GM18907 (cell line): ENCODE measurements around the gene PASK.

Source experiments
- ATAC-seq: cut with Tn5 transposase; IDR thresholded peaks from one replicate; pipeline ENCODE4 v1.9.1; 2021; ENCODE audit warnings: mild to moderate bottlenecking, moderate library complexity; ENCODE audit not compliant: unreplicated experiment

The PASK gene

DNA sequence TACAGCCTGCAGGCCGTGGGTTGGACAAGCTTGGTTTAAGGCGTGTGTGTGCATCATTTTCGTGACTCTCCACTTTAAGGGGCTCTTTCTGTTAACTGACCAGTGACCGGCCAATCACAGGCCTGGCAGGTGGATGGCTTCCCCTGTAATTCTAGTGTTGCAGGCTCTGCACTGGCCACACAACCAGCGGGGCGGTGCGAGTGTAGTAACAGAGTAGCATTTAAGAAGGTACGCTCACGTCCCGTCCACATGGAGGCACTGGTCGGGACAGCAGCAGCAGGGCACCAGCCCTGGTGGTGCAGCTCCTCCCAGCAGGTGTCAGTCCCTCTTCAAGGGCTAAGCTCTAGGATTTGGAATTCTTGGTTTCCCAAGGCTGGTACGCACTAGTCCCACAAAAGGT lies 31.2 kb upstream of the PASK start:
- ATAC-seq, result no peak

DNA sequence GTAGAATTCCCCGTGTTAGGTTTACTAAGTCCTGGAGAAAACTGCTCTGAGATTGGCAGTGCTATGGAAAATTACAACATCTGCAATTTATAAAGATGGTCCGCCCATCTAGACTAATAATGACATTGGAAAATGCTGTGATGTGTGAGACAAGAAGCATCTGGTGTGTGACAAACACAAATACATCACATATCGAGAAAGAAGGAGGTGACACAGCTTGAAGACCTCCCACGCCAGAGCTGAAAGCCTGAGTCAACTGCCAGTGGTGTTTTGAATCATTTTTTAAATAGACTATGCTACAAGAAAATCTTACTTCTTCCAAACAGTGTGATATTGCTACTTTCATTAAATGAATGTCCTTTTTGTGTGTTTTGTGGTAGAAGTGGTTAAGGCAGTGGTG lies 30.6 kb upstream of the PASK start:
- no peak for ATAC-seq

DNA sequence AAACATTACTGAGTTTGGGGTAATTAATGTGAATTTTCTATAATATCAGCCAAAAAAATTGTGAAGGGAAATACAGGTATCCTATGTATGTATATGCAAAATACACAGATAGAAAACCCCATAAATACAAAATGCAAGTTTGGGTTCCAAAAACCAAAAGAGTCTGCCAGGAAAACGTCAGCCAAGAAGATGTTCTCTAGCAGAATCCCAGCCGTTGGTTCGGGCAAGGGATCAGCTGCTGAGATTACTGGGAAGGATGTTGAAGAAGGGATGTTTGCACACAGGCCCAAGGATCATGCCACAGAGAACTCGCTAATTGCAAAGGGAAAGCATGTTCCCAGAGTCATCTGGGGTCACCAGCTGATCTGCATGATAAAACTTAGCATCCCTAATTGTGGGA lies 29.7 kb upstream of the PASK start:
- ATAC-seq, result no peak

DNA sequence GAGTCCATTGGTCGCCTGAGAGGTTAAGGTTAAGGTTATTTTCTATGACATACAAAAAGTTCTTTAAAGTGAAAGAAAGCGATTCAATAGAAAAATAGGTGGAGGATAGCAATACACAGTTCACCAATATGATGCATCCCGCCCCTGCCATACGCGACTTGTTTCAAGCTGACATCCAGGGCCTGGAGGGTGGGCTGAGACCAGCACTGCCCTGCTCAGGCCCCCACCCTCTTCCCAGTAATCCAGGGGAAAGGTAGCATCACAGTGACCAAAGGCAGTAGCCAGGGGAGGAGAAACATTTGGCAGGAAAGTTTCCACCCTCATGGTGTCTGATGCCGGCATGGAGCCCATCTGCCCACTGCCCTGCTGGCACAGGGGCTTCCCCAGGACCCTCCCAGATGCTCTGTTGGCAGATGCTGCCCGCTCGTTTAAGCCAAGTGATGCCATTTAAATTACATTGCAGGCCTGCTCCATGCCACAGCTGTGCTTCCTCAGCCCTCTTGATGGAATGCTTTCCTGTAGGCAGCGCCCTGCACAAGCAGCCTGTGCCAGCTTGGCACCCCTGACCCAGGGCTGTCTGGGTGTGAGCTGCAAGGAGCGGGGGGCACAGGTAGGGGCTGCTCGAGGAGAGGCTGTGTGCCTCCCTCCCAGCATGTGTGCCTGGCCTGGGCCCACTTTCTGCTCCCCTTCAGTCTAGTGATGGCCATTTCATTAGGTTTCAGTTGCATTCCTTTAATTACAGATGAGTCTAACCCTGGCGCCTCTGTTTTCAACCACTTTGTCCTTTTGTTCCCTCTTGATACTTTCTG lies 28.5 kb upstream of the PASK start:
- no peak for ATAC-seq

DNA sequence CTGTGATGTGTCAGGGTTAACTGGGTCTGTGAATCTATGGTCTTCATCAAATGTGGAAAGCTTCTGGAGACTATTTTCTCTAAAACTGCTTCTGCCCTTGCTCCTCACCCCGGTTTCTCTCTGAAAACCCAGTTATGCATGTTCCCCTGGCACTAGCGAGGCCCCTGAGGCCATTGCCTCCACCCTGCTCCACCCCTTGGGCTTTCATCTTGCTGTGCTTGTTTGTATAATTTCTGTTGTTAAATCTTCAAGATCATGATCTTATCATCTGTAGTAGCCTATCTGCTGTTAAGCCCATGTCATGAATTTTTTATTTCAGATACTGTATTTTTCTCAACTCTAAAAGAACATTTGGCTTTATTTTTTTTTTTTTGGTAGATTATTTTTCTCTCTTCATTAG lies 24.3 kb upstream of the PASK start:
- no peak for ATAC-seq

DNA sequence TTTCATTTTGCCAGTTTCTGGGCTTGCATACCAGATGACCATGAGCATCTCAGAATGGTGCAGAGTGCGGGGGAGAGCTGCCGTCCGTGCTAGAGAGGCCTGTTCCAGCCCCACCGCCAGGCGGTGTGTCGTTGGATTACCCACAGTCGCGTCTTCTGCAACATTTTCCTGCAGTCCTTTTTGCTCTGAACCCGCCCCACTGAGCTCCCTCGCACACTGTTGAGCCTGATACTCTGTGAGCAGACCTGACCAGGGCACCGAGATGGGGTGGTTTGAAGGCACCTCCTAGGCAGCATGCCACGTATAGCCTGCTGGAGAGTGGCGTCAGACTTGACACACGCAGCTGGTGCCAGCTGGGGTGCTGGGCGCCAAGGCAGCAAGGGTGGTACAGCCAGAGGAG lies 19.1 kb upstream of the PASK start:
- ATAC-seq, result no peak

DNA sequence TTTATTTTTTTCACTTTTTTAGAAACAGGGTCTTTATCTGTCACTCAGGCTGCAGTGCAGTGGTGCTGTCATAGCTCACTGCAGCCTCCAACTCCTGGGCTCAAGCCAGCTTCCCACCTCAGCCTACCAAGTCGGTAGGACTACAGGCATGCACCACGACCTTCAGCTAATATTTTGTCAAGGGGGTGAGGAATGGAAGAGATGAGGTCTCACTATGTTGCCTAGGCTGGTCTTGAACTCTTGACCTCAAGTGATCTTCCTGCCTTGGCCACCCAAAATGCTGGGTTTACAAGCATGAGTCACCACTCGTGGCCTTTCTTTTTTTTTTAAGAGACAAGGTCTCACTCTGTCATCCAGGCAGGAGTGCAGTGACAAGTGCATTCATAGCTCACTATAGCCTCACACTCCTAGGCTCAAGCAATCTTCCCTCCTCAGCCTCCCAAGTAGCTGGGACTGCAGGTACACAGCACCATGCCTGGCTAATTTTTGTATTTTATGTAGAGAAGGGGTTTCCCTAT lies 14.4 kb upstream of the PASK start:
- ATAC-seq, result no peak

DNA sequence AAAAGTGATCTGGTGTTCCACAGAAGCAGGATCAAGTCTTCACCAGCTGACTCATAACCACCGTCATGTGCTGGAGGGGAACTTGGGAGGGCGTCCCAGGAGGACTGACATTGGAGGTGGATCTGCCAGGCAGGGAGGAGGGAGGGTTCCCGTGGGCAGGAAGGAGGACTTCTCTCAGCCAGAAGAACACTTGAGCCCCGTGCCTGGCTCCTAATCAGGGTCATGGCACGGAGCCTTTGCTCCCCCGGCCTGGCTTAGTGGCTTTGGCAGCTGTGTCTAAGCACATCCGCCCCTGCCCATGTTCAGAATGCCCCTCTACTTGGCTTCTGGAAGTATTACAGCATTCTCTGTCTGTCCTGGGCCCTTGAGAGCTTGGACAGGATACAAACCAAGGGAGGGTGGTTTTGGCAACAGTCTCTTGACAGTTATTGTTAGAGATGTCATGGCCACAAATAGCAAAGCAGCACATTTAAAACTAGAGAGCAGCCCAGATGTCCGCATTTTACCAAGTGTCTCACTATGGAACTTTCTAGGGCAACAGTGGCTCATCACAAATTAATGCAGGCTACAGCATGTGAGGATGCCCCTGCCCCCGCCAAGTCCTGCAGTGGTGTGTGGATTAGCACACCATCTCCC lies 12.5 kb upstream of the PASK start:
- ATAC-seq, result no peak

DNA sequence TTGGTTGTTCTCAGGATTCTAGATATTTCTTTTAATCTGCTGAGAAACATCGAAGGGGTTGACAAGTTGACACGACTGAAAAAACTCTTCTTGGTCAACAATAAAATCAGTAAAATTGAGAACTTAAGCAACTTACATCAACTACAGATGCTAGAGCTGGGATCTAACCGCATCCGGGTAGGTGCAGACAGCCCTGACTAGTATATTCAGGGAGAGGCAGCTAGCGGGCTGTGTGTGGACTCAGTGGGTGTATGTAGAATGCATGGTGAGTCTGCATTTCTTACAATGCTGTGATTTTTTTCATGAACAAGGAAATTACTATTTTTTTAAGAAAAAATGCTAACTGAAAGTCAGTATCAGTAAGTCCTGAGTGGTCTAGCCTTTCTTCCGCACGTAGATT lies 11.0 kb upstream of the PASK start:
- no peak for ATAC-seq

DNA sequence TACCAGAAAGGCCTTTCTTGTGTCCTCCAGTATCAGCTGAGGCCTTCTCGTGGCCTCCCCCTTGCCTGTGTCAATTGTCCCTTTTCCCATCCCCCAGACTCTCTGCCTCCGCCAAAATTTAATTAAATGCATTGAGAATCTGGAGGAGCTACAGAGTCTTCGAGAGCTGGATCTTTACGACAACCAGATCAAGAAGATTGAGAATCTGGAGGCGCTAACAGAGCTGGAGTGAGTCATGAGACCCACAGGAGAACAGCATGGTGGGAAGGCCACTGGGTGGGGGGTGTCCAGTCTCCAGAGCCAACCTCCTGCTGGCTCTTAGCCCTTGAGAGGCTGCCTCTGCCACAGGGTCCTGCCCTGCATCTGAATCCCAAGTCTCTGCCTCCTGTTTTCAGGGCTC lies 9.8 kb upstream of the PASK start:
- no peak for ATAC-seq

DNA sequence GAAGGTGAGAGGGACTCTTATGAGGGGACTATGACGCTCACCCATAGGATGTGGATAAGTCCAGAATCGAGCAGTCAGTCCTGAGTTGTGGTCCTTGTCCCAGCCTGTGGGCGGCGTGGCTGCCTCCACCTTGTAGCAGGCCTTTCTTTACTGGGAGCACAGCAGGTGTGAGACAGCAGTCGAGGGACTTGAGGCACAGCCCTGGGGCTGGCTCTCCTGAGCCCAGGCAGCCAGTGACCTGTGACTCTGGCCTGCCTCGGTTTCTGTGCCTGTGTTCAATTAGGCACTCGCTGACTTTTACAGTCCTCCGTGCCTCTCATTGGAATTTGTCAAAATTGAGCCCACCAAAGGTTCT lies 9.3 kb upstream of the PASK start:
- ATAC-seq, result no peak

DNA sequence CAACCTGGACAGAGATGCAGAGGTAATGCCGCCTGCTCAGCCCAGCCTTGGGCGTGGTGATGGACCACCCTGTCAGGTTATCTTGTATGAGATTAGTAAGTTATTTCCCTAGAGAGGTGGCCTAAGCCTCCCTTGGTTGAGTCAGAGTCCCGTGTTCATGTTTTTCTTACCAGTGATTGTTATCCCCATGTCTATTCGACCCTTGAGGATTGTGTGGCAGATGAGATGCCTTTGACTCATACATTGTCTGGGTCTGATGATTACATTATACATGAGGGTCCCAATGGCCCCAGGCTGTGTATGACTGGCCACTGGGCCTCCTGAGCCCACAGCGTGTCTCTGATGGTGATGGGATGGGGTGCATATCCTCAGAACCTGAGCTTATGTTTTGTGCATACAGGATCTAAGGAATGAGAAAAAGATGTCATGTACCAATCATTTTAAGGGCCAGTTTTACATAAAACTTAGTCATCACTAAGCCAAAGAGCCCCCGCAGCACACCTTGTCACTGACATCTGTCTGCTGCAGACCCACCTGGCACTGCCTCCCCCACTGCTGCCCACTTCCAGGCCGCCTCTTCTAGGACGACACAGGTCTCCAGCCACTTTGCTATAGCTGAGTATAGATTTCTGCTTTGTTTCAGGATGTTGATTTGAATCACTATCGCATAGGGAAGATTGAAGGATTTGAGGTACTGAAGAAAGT lies 8.7 kb upstream of the PASK start:
- ATAC-seq, result no peak

DNA sequence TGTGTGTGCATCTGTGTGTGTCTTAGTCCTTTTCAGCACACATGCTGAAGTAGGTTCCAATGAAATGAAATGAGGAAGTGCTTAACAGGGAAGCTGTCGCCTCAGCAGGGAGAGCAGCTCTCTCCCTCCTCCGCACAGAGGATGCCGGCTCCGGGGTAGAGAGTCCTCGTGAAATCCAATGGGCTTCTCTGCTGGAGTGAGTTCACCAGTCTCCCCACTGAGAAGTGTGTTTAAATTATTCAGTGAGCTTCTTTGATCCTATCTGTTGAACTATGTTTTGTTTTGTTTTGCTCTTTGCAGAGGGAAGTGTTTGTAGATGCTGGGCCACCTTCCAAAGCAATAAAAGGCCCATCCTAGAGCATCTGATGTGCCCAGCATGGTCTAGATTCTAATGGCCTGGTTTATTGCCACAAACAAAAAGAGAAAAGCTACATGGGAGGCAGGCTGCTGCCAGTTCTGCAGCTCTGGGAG lies 7.7 kb upstream of the PASK start:
- no peak for ATAC-seq

DNA sequence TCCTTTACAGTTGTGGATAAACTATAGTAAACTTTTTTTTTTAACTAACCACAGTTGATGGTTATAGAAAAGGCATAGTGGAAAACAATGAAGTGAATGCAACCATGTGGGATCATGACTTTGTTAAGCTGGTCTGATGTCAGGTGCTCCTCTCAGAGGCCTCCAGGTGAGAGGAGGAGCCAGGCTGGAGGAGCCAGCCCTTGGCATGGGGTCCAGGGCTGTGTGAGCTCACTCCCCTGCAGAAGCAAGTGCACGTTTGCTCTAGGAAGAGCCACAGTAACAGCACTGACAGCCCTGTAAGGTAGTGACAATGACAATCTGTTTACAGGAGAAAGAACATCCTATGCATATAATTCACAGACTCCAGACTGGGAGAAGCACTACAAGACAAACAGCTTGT lies 6.7 kb upstream of the PASK start:
- ATAC-seq, result no peak

DNA sequence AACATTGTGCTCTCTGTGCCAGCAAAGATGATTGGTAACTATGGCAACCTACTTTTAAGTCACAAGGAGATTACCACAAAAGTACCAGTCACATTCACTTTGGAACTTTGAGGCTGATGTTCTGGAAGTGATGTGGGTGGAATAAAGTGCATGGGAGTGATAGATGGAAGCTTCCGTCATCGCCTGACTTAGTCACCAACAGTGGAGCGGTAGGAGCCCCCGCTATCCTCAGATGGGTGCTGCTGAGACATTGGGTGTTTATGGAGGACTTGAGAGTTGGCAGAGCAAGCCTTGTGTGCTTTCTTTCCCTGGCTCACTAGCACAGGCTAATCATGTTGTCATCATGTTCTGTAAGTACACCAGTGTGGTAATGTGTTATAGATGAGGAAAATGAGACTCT lies 5.6 kb upstream of the PASK start:
- ATAC-seq, result no peak

DNA sequence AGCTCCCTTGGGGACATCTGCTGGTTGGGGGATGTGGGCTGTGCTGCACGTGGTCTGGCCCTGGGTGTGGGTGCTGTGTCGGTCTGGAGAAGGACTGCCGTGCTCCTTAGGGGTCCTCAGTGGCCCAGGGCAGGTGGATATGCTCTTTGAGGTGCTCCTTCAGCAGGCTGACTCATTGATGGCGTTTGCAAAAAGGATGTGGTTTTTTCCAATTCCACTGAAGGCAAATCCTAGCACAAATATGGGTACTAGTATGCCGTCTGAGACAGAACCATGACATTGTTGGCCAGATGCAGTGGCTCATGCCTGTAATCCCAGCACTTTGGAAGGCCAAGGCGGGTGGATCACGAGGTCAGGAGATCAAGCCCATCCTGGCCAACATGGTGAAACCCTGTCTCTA lies 4.3 kb upstream of the PASK start:
- ATAC-seq, result no peak

DNA sequence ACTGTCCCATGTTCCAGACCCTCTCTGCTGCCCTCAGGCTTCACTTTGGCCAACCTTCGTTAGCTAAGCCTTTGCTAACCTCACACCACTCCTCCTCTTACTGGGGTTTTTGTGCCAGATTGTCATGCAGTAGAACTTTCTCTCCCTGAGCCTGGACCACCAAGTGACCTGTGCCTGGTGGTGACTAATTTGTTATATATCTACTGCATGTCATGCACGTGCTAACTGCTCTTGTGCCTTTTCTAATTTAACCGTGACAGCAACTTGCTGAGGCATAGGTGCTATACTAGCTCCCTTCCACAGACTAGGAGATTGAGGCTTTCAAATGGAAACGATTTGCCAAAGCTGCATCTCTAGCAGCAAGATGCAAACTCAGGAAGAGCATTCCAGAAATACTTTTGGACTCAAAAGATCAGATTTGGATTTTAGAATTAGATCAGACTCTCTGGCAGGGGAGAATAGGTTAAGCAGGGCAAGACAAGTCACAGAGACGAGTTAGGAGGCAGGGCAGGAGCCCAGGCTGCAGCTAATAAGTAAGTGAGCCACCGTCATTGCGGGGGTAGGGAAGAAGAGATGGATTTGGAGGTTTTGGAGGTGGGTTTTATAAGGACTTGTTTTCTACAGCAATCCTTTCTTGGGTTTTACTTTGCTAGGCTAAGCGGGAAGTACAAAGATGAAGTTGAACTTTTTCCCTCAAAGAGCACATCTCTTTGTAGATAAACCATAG lies 2.8 kb upstream of the PASK start:
- no peak for ATAC-seq

DNA sequence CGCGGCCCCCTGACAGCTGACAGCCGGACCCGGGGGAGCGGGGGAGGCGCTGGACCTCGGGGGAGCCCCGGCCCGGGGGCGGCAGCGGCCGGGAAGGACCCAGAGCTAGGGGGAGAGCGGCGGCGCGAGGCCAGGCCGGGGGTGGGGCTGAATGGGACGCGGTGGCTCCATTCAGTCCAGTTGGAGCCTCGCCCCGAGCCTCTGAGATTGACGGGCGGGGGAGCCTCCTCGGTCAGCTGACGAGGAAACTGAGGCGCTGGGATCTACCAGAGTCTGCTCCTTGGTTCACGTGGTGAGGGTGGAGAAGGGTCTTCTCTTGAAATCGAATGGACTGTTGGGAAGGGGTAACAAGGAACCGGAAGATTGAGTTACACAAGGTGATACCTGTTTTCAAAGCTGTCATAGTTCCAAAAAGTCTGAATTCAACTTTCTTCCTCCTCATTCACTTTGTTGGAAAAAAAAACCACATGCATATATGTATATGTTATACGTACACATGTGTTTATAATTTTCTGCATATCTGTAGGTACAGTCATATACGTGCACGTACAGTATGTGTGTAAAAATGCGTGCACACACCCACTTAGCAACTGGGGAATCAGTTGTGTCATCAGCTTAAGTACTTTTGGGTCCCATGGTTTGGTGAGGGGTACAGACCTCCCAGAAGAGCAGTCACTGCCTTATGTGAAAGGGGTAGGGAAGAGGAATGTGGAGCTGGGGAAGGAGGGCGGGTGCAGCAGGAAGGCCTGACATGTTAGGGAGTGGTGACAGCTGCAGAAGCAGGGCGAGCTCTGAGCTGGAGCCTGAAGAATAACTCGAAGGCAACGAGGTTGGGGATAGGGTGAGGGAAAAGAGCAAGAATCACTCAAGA lies 1.6 kb upstream of the PASK start:
- no peak for ATAC-seq

DNA sequence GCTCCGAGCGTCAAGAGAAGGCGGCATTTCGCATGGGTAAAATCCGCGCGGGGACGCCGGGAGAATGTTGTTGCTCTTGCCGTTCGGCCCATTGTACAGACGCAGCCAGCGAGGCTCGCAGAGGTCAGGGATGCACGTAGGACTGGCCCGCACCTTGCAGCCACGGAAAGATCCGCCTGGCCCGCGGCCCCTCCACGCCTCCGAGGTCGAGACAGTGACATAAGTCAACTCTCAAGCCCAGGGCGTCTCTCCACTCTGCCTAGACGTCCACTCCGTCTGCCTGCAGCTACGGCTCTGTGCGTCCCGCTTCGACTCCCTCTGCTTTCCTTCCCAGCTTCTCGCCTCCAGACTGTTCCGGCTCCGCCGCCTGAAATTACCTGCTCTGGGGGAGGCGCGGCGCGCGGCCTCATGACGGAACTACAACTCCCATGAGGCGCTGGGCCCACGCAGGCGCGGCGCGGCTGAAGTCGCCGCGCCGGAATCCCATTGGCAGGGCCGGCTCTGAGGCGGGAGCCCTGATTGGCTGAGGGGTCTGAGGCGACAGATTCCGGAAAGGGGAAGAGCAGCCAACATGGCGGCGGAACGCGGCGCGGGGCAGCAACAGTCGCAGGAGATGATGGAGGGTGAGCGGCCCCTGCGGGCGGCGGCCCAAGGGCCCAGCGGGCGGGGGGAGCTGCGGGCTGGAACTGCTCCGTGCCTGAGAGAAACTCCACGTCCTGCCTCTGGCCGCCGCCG lies 820 bp upstream of the PASK start, which contains the start of gene PPP1R7:
PPP1R7 (plus strand) TSS at position 543 of the 735 bp plus-strand sequence; CDS start at position 572, 29 bp downstream.
- peak; percentile 76 for ATAC-seq

DNA sequence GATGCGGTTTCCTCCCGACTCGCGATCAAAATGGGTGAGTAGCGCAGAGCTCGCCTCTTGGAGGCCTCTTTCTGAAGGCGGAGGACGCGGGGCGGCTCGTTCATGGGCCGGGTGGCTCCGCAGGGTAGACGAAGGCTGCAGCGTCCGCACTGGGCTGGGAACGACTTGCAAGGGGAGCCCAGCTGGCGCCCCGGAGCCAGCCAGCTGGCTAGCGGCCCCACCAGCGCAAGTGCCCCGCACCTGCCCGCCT lies 328 bp upstream of the PASK start:
- peak; percentile 25 for ATAC-seq
